GM12872 (cell line): ENCODE results near the gene PARP6.

Source experiments
- CTCF ChIP-seq: IDR thresholded peaks from 3 replicates; pipeline ENCODE4 v1.5.1; 2011; ENCODE audit warnings: low read depth, mild to moderate bottlenecking, low read length, moderate library complexity; ENCODE audit not compliant: insufficient read depth

PARP6 gene

GRCh38 chr15:72276326-72276700, 4.0 kb upstream of the PARP6 start:
- no peak for TF ChIP-seq CTCF

GRCh38 chr15:72272997-72273352, 621 bp upstream of the PARP6 start:
- TF ChIP-seq CTCF, result no peak

- TF ChIP-seq CTCF, result no peak
Measured at GRCh38 chr15:72271895-72272212, 500 bp downstream of the PARP6 start.

- TF ChIP-seq CTCF, result no peak
Measured at GRCh38 chr15:72271221-72271620, 1.1 kb downstream of the PARP6 start.

GRCh38 chr15:72269739-72270138, 2.6 kb downstream of the PARP6 start:
- TF ChIP-seq CTCF, result no peak

GRCh38 chr15:72265031-72265430, 7.3 kb downstream of the PARP6 start:
- no peak for TF ChIP-seq CTCF

- no peak for TF ChIP-seq CTCF
Measured at GRCh38 chr15:72252663-72253299, 19.6 kb downstream of the PARP6 start.

GRCh38 chr15:72249142-72249810, 23.1 kb downstream of the PARP6 start:
- TF ChIP-seq CTCF, result no peak
